Gastrocnemius medialis (tissue), 4 donors: ENCODE measurements around the gene AP3M1.

ENCODE experiments used
- CTCF ChIP-seq, 5 experiments: fragments of 450-650 bp in 3 of 5; fragments of 200-600 bp in 2 of 5; sonication (generic) in 2 of 5; IDR thresholded peaks in 4 of 5; conservative IDR thresholded peaks in 1 of 5; 1 replicate in 4 of 5; 2 replicates in 1 of 5; pipeline ENCODE4 v1.5.1; 2016 to 2019; ENCODE audit warnings: antibody characterized with exemption in 5 of 5, mild to moderate bottlenecking in 3 of 5, moderate library complexity in 3 of 5
- POLR2A ChIP-seq, 2 donors: fragments of 450-650 bp; IDR thresholded peaks; one replicate each; pipeline ENCODE4 v1.6.1; 2017; ENCODE audit warnings: antibody characterized with exemption in 2 of 2, mild to moderate bottlenecking in 2 of 2, moderate library complexity in 2 of 2

DNA sequence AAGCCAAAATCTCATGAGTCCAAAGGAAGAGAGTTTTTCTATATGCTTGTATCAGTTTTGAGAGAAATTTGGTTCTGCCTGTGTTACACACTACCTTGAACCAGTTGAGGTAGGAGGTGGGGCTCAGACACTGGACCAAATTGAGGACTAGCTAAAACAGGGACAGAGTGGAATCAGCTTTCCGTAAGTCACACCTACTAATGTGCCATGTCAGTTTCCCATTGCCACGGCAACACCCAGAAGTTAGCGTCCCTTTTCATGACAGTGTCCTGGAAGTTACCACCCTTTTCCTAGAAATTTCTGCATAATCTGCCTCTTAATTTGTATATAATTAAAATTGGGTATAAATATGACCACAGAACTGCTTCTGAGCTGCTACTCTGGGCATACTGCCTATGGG is 9.4 kb upstream of the AP3M1 start:
- no peak for TF ChIP-seq CTCF (IDR thresholded peaks at IDR 0.05 in 4 of 5, conservative IDR thresholded peaks at IDR 0.05 in 1 of 5)
- TF ChIP-seq POLR2A (IDR thresholded peaks at IDR 0.05) = no peak
